SKM-1 (cell line): ENCODE data around the gene SH3D19.
"Not testable (repeated sequence)": the region's sequence is repeated elsewhere in the genome, so short reads cannot be mapped to it uniquely, and the experiment has no call there.

Experiments
- DNase-seq: peaks from one replicate; lab custom pipeline; 2025; ENCODE audit not compliant: unreplicated experiment; lab: John Stamatoyannopoulos, UW

Gene SH3D19

DNA sequence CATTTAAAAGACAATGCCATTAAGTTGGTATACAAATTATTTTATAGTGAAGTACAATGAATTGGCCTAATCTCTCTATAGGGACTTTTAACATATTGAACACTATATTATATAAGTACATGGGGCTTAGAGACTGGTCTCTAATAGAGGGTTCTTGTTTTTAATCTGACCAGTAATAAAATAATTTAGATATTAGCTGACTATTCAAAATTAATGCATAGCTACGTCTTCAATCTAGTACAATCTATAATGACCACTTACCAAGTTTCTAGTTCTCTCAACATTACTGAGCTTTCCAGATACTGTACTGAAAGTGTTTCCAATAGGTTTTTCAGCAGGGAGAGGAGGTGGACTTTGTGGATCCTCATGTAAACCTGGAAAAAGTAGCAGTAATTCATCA lies 166.4 kb downstream of the SH3D19 start:
- DNase-seq, result no peak

DNA sequence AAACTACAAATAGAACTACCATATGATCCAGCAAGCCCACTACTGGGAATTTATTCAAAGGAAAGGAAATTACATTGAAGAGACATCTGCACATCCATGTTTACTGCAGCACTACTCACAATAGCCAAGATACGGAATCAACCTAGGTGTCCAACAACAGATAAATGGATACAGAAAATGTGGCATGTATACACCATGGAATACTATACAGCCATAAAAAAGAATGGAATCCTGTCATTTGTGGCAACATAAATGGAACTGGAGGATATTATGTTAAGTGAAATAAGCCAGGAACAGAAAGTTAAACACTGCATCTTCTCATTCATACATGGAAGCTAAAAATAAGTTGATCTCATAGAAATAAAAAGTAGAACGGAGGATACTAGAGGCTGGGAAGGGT lies 167.9 kb downstream of the SH3D19 start:
- no peak for DNase-seq

DNA sequence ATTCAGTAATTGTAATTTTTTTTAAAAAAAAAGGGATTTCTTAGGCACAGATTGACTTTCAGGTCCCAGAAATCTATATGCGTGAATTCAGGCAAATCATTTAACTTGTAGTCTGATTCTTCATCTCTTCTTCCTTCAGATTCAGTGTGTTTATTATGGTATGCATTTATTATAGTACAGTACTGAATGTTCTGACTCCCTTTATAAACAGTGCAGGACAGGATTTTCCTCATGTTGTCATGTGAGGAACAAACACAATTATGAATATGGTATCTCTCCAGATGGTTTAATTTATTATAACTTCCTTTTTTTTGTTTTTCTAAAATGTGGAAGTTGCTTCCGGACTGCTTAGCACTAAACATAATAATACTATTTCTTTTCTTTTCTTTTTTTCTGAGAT lies 171.8 kb downstream of the SH3D19 start:
- DNase-seq, result no peak

- no peak for DNase-seq
Observed at GRCh38 chr4:151152028-151152427, 173.4 kb downstream of the SH3D19 start.

GRCh38 chr4:151150821-151151580 lies 174.4 kb downstream of the SH3D19 start:
- DNase-seq, result no peak

DNA sequence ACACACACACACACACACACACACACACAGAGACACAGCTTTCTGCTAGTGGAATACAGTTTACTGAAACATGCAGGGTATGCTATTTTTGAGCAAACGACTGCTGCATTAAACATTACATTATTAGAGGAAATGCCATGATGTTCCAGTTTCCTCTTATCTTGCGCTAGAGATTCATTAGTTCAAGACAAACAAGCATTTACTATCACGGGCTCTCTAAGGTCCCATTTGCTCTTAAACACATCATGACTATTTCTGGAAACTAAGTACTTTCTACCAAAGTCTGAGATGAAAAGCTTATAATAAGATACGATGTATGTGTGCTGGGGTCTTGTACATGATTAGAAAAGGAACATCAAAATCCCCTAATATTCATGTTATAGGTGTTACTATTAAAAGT lies 177.1 kb downstream of the SH3D19 start:
- DNase-seq, result no peak

DNA sequence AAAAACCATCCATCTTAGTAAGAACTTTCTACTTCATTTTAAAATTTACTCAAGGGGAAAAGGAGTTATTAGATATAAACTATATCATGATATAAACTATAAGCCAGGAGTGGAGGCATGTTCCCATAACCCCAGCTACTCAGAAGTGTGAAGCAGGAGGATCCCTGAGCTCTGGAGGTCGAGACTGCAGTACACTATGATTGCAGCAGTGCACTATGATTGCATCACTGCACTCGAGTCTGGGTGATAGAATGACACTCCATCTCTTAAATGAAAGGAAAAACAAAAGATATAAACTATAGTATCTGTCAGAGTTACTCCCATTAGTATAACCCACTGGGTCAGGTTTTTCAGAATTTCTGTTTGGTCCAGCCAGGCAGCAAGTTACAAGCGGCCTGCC lies 178.4 kb downstream of the SH3D19 start:
- DNase-seq, result no peak

DNA sequence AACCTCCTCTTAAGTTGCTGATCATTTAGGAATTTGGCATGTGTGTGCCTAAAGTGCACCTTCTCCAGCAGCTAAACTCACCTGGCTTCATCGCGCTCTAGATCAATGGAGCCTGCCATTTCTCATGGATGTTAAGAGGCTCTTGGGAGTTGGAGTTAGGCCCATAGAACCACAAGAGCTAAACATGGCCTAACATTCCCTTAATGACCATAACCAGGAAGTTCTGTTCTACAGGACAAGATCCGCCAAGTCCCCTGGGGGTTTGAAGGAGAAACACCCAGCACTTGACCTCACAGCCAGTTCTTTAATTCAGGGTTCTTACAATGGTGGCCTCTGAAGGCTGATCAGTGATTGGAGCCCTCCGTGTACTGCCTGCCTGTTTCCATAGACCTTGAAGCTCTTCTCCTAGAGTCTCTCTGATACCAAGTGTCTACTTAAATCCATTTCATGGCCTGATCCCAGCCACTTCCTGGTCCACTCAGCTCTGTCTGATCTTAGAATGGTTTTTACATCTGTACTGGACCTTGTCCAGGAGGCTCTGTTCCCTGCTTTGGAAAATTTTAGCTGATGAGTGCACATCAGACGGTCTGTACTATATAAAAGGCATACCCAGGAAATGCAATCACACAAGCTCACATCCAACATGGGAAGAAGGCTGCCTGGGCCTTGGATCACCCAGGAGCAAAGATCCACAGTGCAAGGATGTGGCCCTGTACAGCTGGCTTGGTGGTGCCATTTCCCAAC lies 180.9 kb downstream of the SH3D19 start:
- no peak for DNase-seq

DNA sequence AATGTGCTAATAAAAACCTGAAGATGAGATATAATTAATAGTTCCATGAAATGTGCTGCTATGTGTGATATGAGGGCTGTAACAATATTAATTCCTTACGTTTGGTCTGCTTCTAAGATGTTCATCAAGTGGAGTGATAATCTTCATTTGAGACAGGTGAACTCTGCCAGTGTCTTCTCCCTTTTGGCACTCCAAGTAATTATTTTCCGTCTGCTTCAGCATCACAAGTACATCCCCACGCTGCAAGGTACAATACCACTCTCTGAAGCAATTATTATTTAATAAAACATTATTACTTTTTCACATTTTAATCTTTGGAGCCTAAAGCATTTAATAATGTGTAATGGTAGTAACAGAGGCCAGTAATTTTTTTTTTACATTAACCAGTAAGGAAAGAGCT lies 181.6 kb downstream of the SH3D19 start:
- DNase-seq, result no peak

GRCh38 chr4:151143162-151143561 lies 182.2 kb downstream of the SH3D19 start:
- DNase-seq, result no peak

- no peak for DNase-seq
Observed at GRCh38 chr4:151142758-151143157, 182.6 kb downstream of the SH3D19 start.

DNA sequence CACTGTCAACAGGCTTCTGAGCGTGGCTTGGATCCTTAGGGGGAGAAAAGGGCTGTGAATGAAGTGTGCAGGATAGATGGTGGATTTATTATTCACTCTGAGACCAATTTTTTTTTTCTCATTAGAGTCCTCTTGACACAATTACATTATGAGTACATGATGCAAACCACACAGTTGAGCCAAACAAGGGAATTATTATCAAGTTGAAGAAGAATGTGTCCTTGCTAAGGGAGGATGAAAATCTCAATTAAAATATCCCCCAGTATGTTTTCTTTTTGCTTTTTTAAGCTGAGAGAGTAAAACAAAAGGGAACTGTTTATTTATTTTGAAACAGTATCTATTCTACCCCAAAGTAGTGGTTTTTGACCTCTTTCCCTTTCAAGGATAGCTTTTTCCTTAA lies 185.6 kb downstream of the SH3D19 start:
- DNase-seq, result no peak

GRCh38 chr4:151136048-151136447 lies 189.4 kb downstream of the SH3D19 start:
- not testable (repeated sequence) for DNase-seq

DNA sequence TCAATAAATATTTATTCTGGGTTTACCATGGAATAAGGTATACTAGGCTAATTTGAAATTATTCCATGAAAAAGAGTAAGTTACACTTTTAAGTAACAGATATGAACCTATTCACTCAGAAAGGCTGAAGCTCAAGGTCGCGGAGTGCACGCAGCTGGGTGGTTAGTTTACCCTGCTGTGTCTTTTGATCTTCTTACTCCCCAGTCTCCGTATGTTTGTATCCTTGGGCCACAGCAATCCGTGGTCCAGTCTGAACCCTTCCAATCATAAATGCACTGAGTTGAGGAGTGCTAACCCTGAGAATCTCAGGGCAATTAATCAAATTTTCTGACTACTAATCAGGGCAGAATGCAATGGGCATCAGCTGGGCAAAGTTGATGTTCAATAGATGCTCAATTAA lies 192.1 kb downstream of the SH3D19 start:
- no peak for DNase-seq

DNA sequence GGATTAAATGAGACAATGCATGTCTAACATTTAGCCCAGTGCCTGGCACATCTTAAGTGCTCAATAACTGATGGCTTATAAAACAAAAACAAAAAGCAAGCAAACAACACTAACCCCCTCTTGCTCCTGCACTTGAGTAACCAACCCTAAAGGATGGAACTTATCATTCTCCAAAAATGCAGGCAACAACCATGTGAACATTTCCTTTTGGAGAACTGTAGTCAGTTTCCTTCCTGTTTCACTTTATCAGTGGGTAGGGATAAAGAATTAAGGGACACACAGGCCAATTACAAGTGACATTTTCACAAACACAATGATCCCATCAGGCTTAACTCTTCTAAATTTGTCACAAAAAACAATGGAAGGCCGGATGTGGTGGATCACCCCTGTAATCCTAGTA lies 195.6 kb downstream of the SH3D19 start:
- DNase-seq, result no peak

DNA sequence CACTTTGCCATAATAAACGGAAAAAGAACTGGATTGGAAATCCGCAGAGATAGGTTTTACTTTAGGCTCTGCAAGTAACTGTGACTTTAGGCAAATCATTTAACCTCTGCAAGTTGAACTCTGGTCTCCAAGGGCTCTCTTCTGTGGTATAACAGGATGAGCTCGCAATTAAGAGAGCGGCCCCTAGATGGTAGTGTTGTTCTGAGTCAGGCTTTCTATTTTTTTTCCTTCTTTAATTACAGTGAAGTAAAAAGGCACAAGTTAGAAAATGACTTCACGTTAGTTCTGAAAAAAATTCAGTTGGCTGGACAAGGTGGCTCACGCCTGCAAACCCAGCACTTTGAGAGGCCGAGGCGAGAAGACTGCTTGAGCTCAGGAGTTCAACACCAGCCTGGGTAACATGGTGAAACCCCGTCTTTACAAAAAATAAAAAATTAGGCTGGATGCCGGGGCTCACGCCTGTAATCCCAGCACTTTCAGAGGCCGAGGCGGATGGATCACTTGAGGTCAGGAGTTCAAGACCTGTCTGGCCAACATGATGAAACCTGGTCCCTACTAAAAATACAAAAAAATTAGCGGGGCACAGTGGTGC lies 207.9 kb downstream of the SH3D19 start:
- DNase-seq, result no peak

- DNase-seq, result no peak
Observed at GRCh38 chr4:151114986-151115385, 210.4 kb downstream of the SH3D19 start.

DNA sequence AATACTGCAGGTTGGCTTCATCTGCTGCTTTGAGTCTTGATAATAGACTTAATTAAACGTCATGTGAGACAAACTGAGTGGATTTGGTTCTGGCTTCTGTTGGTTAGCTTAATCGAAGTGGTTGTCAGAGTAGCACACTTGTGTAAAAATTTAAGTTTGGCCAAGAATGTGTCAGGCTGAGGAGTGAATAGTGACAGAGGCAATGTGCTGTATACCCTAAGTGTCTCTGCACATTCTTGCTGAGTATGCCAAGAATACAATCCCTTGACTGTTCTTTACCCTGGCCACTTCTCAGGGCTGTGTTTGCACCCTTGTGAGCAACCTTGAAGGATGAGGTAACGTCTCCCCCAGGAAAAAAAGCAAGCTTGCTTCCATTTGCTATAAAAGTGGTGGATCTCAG lies 211.1 kb downstream of the SH3D19 start:
- DNase-seq, result no peak

GRCh38 chr4:151110236-151110635 lies 215.2 kb downstream of the SH3D19 start:
- DNase-seq, result no peak

- DNase-seq, result no peak
Observed at GRCh38 chr4:151107063-151107462, 218.3 kb downstream of the SH3D19 start.

- no peak for DNase-seq
Observed at GRCh38 chr4:151105454-151106032, 219.9 kb downstream of the SH3D19 start.

GRCh38 chr4:151104621-151105020 lies 220.8 kb downstream of the SH3D19 start:
- DNase-seq, result no peak
